SK-N-SH treated with all-trans-retinoic acid at 6 μM for 48 hours (cell line): ENCODE results near the gene CD79A.

Experiments
- ATAC-seq: fragments of 200-7000 bp; cut with Tn5 transposase; 3 replicates; pipeline ENCODE4 v1.9.1; 2020; ENCODE audit warnings: mild to moderate bottlenecking, moderate library complexity
- ARNTL ChIP-seq: fragments of 450-650 bp; formaldehyde crosslinking; IDR thresholded peaks from 2 replicates; pipeline ENCODE4 v1.5.0; 2020; ENCODE audit warnings: low read depth, mild to moderate bottlenecking, moderate library complexity, borderline replicate concordance
- BACH2 ChIP-seq: fragments of 250-450 bp; sonication (Bioruptor Pico); IDR thresholded peaks from 2 replicates; pipeline ENCODE4 v1.9.0; 2021; ENCODE audit warnings: mild to moderate bottlenecking, borderline replicate concordance
- CSDC2 ChIP-seq: fragments of 250-450 bp; sonication (Bioruptor Pico); IDR thresholded peaks from 2 replicates; pipeline ENCODE4 v1.5.0; 2020; ENCODE audit warnings: mild to moderate bottlenecking, moderate library complexity
- CSRNP3 ChIP-seq: fragments of 250-450 bp; sonication (Bioruptor Pico); IDR thresholded peaks from 2 replicates; pipeline ENCODE4 v1.5.1; 2021; ENCODE audit warnings: mild to moderate bottlenecking, moderate library complexity
- ESRRG ChIP-seq: fragments of 250-450 bp; sonication (Bioruptor Pico); IDR thresholded peaks from 2 replicates; pipeline ENCODE4 v1.6.1; 2021; ENCODE audit warnings: mild to moderate bottlenecking
- GLIS3 ChIP-seq: fragments of 250-450 bp; sonication (Bioruptor Pico); IDR thresholded peaks from 2 replicates; pipeline ENCODE4 v1.5.0; 2020; ENCODE audit warnings: mild to moderate bottlenecking, moderate library complexity
- ISL1 ChIP-seq: fragments of 250-450 bp; sonication (Bioruptor Pico); IDR thresholded peaks from 2 replicates; pipeline ENCODE4 v2.1.2; 2022; ENCODE audit warnings: mild to moderate bottlenecking, moderate library complexity
- OSR1 ChIP-seq: fragments of 250-450 bp; sonication (Bioruptor Pico); IDR thresholded peaks from 2 replicates; pipeline ENCODE4 v1.8.0; 2022; ENCODE audit warnings: moderate library complexity, mild to moderate bottlenecking, inconsistent platforms
- PATZ1 ChIP-seq: fragments of 250-450 bp; sonication (Bioruptor Pico); IDR thresholded peaks from 2 replicates; pipeline ENCODE4 v1.8.0; 2020; ENCODE audit warnings: mild to moderate bottlenecking, moderate library complexity, borderline replicate concordance
- POU6F1 ChIP-seq: fragments of 250-450 bp; sonication (Bioruptor Pico); IDR thresholded peaks from 2 replicates; pipeline ENCODE4 v1.8.0; 2021; ENCODE audit warnings: low read depth, mild to moderate bottlenecking, moderate library complexity, borderline replicate concordance
- RARB ChIP-seq: fragments of 250-450 bp; sonication (Bioruptor Pico); IDR thresholded peaks from 2 replicates; pipeline ENCODE4 v1.8.0; 2021; ENCODE audit warnings: mild to moderate bottlenecking, moderate library complexity
- SNAI2 ChIP-seq: fragments of 250-450 bp; sonication (Bioruptor Pico); IDR thresholded peaks from 2 replicates; pipeline ENCODE4 v1.5.0; 2020; ENCODE audit warnings: mild to moderate bottlenecking, moderate library complexity
- TCF4 ChIP-seq: fragments of 250-450 bp; sonication (Bioruptor Pico); IDR thresholded peaks from 2 replicates; pipeline ENCODE4 v1.8.0; 2021; ENCODE audit warnings: mild to moderate bottlenecking, moderate library complexity, borderline replicate concordance
- ZC3H10 ChIP-seq: fragments of 250-450 bp; sonication (Bioruptor Pico); IDR thresholded peaks from 2 replicates; pipeline ENCODE4 v1.5.1; 2021; ENCODE audit warnings: mild to moderate bottlenecking, moderate library complexity
- ZFP3 ChIP-seq: fragments of 250-450 bp; sonication (Bioruptor Pico); IDR thresholded peaks from 2 replicates; pipeline ENCODE4 v1.5.0; 2020; ENCODE audit warnings: mild to moderate bottlenecking, moderate library complexity
- ZNF565 ChIP-seq: fragments of 450-650 bp; formaldehyde crosslinking; conservative IDR thresholded peaks from 2 replicates; pipeline ENCODE4 v1.5.0; 2020; ENCODE audit warnings: low read depth, mild to moderate bottlenecking, moderate library complexity
- ZNF70 ChIP-seq: fragments of 450-650 bp; formaldehyde crosslinking; IDR thresholded peaks from 2 replicates; pipeline ENCODE4 v1.5.0; 2020; ENCODE audit warnings: mild to moderate bottlenecking, moderate library complexity
- ZNF8 ChIP-seq: fragments of 450-650 bp; formaldehyde crosslinking; IDR thresholded peaks from 2 replicates; pipeline ENCODE4 v1.5.0; 2020; ENCODE audit warnings: mild to moderate bottlenecking, moderate library complexity
- TF ChIP-seq, protein P1 (sequence below): fragments of 250-450 bp; sonication (Bioruptor Pico); IDR thresholded peaks from 2 replicates; pipeline ENCODE4 v1.5.1; 2020; ENCODE audit warnings: low read depth, mild to moderate bottlenecking, moderate library complexity
- TF ChIP-seq, protein P2 (sequence below): fragments of 250-450 bp; sonication (Bioruptor Pico); IDR thresholded peaks from 2 replicates; pipeline ENCODE4 v1.5.0; 2020; ENCODE audit warnings: mild to moderate bottlenecking, moderate library complexity

The CD79A gene

DNA sequence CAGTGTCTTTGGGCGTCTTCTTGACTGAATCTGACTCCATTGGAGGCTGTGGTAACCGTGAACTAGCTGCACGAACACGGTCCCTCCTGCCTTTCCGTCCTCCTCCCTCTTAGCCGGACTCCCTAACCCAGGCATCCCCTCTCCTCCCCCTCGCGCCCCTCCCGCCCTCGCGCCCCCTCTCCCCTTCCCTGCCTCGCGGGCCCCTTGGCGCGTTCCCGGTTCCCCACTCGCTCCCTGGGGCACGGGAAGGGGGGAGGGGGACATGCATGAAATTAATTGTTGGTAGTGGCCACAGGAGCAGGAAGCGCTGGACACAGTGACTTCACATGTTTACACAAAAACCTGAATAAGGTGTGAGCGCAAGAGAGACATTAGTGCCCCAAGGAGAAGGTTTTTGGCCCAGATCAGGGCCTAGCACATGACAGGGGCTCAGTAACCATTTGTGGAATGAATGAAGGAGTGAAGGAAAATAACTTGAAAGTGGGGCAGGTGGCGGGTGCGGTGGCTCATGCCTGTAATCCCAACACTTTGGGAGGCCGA lies 32.0 kb upstream of the CD79A start:
- TF ChIP-seq ZNF8 (CRISPR knock-in tag) (no peak), GLIS3 (CRISPR knock-in tag) (no peak), OSR1 (no peak), ARNTL (CRISPR knock-in tag) (no peak), ZNF565 (no peak), BACH2 (no peak), CSRNP3 (no peak), POU6F1 (CRISPR knock-in tag) (no peak), ISL1 (CRISPR knock-in tag) (no peak), PATZ1 (CRISPR knock-in tag) (no peak)
- TF ChIP-seq, all 23 proteins: peak for 0
- ATAC-seq = no peak

DNA sequence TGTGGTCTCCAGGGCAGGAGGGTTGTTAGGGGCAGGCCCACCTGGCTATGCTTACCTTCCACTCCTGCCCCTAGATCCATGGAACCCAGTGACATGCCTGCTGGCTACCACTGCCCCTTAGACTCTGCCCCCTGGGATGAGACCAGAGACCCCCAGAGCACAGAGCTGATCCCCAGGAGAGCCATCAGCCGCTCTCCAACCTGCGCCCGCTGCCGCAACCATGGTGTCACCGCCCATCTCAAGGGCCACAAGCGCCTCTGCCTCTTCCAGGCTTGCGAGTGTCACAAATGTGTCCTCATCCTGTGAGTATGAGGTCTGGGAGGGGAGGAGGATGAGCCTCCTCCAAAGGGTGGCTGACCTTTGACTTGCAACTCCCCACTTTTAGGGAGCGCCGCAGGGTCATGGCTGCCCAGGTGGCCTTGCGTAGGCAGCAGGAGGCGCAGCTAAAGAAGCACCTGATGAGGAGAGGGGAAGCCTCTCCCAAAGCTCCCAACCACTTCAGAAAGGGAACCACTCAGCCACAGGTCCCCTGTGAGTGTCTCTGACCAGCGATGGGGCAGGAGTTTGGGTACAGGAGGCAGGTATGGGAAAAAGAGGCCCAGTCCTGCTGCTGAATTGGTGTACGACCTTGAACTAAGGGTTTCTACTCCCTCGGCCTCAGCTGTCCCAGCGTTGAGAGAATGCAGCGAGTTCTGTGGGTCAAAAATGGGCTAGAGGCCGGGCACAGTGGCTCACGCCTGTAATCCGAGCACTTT lies 29.6 kb upstream of the CD79A start:
- ATAC-seq = no peak
- TF ChIP-seq OSR1 (no peak), TCF4 (CRISPR knock-in tag) (no peak), ARNTL (CRISPR knock-in tag) (no peak), ESRRG (CRISPR knock-in tag) (no peak), ZNF70 (CRISPR knock-in tag) (no peak), ISL1 (CRISPR knock-in tag) (no peak), RARB (CRISPR knock-in tag) (no peak), BACH2 (no peak), ZC3H10 (CRISPR knock-in tag) (no peak), ZFP3 (no peak), PATZ1 (CRISPR knock-in tag) (no peak)

DNA sequence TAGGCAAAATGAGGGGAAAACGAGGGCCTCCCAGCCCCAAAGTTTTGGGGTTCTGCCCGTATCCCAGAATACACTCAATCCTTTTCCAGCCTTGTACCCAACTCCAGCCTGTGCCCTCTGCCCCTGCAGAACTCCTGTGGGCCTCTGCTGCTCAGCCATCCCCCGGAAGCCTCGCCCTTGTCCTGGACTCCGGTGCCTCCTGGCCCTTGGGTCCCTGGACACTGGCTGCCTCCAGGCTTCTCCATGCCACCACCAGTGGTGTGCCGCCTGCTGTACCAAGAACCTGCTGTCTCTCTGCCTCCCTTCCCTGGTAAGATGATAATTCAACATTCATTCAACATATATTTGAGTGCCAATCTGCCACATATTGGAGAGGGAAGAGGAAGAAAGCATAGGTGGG lies 28.4 kb upstream of the CD79A start:
- no peak for ATAC-seq
- TF ChIP-seq ZNF8 (CRISPR knock-in tag) (no peak), ZNF565 (no peak), ARNTL (CRISPR knock-in tag) (no peak), TCF4 (CRISPR knock-in tag) (no peak), ISL1 (CRISPR knock-in tag) (no peak), RARB (CRISPR knock-in tag) (no peak), ZC3H10 (CRISPR knock-in tag) (no peak)
- TF ChIP-seq, all 23 proteins: peak for 0

GRCh38 chr19:41849067-41849466 lies 28.0 kb upstream of the CD79A start:
- ATAC-seq = no peak
- TF ChIP-seq ESRRG (CRISPR knock-in tag) (no peak), BACH2 (no peak), CSDC2 (CRISPR knock-in tag) (no peak), ZFP3 (no peak), SNAI2 (no peak), TCF4 (CRISPR knock-in tag) (no peak), ZNF565 (no peak), PATZ1 (CRISPR knock-in tag) (no peak), ZNF70 (CRISPR knock-in tag) (no peak)
- TF ChIP-seq, protein P1, sequence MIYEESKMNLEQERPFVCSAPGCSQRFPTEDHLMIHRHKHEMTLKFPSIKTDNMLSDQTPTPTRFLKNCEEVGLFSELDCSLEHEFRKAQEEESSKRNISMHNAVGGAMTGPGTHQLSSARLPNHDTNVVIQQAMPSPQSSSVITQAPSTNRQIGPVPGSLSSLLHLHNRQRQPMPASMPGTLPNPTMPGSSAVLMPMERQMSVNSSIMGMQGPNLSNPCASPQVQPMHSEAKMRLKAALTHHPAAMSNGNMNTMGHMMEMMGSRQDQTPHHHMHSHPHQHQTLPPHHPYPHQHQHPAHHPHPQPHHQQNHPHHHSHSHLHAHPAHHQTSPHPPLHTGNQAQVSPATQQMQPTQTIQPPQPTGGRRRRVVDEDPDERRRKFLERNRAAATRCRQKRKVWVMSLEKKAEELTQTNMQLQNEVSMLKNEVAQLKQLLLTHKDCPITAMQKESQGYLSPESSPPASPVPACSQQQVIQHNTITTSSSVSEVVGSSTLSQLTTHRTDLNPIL (CRISPR knock-in tag) = no peak
- TF ChIP-seq, protein P2, sequence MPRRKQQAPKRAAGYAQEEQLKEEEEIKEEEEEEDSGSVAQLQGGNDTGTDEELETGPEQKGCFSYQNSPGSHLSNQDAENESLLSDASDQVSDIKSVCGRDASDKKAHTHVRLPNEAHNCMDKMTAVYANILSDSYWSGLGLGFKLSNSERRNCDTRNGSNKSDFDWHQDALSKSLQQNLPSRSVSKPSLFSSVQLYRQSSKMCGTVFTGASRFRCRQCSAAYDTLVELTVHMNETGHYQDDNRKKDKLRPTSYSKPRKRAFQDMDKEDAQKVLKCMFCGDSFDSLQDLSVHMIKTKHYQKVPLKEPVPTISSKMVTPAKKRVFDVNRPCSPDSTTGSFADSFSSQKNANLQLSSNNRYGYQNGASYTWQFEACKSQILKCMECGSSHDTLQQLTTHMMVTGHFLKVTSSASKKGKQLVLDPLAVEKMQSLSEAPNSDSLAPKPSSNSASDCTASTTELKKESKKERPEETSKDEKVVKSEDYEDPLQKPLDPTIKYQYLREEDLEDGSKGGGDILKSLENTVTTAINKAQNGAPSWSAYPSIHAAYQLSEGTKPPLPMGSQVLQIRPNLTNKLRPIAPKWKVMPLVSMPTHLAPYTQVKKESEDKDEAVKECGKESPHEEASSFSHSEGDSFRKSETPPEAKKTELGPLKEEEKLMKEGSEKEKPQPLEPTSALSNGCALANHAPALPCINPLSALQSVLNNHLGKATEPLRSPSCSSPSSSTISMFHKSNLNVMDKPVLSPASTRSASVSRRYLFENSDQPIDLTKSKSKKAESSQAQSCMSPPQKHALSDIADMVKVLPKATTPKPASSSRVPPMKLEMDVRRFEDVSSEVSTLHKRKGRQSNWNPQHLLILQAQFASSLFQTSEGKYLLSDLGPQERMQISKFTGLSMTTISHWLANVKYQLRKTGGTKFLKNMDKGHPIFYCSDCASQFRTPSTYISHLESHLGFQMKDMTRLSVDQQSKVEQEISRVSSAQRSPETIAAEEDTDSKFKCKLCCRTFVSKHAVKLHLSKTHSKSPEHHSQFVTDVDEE = no peak
